HG03108 (cell line): ENCODE results near the gene TSR3.

ENCODE experiments used
- ATAC-seq: cut with Tn5 transposase; IDR thresholded peaks from one replicate; pipeline ENCODE4 v1.9.1; 2021; ENCODE audit warnings: moderate library complexity; ENCODE audit not compliant: unreplicated experiment

TSR3 gene

DNA sequence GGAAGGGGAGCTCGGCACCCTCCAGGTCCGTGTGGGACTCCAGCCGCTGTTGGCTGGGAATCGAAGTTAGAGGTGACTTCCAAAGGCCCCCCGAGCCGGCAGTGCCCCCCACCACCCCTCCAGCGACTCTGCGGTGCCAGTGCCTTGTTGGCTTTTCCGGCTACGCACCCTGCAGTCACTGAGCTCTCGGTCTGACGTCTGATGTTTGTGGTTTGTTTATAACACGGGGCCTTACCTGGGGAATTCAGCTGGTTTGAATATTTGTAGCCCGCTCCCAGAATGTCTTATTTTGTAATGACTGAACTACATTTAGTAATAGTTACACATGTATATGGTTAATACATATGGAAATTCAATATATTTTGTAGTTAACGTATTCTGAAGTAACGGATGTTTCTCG, 25.3 kb downstream of the TSR3 start:
- no peak for ATAC-seq

DNA sequence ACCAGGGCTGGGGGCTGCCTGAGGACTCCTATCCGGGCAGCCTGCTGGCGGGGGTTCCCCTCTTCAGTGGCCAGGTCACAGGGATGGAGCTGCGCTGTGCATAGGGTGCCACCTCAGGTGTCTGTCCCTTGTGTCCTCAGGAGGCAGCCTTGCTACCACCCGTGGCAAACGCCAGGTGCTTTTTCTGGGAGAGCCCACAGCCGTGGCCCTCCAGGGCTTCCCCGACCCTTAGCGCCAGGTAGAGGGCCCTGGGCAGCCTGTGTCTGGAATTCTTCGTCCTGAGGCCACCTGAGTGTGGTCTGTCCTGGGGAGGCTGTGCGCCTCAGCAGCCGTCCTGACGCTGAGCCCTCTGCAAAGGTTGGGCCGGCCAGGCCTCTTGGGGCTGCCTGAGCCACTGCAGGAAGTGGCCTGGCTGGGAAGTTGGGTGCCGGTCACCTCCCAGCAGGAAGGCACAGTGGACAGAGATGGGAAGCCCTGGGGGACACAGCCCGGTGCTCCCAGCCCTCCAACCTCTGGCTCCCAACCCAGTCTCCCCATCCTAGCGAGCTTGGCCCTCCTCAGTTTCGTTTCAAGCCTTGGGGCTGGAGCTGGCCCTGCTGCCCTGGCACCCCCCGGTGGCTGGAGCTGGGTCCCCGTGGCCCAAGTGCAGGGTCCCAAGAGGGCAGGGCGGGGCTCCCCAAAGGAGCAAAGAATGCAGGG, 25.9 kb downstream of the TSR3 start:
- ATAC-seq, result no peak

DNA sequence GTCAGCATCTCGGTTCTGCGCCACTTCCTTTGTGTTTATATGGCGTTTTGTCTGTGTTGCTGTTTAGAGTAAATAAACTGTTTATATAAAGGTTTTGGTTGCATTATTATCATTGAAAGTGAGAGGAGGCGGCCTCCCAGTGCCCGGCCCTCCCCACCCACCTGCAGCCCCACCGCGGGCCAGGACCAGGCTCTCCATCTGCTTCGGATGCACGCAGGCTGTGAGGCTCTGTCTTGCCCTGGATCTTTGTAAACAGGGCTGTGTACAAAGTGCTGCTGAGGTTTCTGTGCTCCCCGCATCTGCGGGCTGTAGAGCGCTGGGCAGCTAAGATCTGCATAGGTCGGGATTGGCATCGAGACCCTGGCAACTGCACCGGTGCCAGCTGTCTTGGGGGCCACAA, 26.4 kb downstream of the TSR3 start:
- no peak for ATAC-seq

DNA sequence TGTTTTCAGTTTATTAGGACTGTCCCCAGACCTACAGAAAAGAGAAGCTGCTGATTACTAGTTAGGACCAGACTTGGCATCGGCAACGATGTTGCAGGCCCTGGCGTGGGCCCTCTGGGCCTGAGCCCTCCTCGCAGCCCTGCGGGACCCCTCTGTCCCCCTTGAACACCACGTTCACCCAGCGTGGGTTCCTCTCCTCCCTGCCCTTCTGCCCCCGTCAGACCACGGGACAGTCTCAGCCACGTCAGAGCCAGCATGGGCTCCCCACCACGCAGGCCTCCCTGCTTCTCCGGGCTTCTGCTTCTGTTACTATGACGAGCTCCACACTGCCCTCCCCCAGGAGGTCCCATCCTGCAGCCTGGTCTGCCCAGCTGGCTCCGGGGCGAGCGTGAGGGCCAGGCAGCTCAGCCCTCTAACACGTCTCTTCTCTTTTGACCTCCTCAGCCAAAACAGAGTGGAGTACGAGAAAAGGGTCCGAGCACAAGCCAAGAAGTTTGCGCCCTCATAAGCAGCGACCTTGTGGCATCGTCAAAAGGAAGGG, 27.3 kb downstream of the TSR3 start:
- ATAC-seq, result no peak

DNA sequence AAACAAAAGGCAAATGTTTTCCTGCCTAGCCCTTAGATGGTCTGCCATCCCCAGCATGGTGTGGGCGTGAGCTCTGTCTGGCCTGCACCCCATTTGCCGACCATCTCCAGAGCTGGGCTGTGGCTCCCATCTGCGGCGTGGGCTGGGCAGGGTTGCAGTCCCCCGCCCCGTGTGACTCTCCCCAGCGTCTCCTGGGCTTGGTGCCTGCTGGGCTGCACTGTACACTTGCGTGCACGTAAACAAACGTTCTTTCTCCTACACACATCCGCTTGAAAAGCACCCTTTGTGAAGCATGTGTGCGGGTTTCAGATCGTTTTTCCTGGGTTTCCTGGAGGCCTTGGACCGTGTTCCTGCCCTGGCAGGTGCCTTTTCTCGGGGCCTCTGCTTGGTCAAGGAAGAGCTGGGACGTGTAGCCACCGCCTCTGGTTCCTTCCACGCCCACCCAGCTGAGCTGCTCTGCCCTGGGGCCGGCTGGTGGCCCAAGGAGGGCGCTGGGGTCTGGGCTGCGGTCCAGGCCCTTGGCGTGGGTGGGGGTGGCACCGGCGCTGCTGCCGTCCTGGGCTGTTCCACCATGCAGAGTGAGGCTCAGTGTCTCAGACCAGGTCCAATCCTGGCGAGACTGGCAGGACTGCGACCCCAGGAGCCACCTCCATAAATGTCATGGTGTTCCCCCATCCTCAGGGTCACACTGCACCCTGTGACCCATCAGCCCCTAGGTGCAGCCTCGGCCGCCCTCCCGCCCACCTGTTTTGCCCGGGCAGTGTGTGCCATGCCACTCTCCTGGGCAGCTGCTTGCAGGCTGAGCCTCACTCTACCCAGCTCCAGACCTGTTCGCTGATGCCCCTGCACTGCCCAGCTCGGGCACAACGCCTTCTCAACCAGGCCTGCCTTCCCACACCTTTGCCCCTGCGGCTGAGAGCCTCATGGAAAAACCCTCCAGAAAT, 28.1 kb downstream of the TSR3 start:
- no peak for ATAC-seq

DNA sequence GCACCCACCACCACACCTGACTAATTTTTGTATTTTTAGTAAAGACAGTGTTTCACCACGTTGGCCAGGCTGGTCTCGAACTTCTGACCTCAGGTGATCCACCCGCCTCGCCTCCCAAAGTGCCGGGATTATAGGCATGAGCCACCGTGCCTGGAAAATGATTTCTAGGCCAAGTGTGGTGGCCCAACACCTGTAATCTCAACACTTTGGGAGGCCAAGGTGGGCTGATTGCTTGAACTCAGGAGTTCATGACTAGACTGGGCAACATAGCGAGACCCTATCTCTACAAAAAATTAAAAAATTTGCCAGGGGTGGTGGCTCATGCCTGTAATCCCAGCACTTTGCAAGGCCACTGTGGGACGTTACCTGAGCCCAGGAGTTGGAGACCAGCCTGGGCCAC, 29.3 kb downstream of the TSR3 start:
- no peak for ATAC-seq

DNA sequence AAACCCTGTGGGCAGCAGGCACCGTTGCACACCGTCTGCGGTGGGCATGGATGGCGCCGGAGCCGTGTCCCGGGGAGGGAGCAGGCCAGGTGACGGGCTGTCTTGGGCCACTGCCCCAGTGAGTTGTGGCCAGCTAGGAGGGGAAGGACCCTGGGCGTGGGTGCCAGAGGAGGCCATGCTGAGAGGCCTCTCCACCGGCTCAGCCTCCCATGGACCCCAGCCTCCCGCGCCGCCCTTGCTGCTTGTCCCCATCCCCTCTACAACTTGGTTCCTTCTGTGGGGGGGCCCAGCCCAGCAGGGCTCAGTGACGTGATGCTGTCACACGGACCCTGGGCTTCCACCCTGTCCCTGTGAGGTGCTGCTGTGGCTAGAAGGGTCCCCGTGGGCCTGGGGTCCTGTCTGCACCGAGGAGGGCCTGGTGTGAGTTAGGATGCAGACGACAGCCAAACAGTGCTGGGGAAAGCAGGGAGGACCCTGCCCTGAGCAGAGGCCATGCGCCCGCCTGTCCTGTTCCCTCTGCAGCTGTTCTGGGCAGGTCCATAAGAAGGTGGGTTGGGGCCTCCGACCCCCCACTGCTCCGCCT, 30.9 kb downstream of the TSR3 start:
- no peak for ATAC-seq

DNA sequence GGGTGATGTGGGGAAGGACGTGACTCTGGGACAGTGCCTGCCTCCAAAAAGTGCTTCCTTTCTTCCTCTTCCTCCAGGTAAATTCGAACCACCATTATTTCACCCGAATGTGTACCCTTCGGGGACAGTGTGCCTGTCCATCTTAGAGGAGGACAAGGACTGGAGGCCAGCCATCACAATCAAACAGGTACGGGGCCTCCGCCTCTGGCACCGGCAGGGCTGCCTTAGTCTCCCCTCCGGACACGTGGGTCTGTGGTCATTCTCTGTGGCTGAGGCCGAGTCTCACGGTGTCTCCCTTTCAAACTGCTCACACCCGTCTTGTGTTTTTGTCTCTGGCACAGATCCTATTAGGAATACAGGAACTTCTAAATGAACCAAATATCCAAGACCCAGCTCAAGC, 31.6 kb downstream of the TSR3 start:
- no peak for ATAC-seq

DNA sequence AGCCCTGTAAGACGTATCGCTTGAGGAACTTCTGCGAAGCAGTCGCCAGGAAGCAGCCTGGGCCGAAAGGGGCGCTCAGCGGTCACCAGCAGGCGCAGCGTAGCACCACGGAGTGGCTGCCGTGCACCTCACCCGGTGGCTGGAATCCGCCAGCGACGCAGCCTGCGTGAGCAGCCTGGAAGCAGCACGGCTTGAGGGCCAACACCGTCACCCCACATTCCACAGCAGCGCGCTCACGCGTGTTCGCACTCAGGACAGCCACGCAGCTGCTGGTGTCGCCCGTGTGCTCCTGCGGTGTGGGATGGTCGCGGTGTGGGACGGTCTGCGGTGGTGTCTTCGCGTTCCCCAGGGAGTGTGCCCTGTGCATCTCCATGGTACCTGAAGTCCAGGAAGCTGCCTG, 32.6 kb downstream of the TSR3 start:
- ATAC-seq, result no peak

DNA sequence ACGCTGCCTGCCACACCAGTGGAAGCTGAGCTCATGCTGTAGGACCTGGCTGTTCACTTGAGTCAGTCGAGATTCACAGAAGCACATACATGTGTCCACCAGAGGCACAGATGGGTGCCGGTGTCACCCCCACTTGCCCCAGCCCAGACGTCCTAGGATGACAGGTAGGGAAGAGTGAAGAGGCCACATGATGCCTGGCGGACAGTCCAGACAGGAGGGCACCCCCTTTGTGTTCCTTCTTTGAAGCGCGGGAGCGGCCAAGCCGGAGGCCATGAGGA, 33.5 kb downstream of the TSR3 start:
- ATAC-seq, result no peak

DNA sequence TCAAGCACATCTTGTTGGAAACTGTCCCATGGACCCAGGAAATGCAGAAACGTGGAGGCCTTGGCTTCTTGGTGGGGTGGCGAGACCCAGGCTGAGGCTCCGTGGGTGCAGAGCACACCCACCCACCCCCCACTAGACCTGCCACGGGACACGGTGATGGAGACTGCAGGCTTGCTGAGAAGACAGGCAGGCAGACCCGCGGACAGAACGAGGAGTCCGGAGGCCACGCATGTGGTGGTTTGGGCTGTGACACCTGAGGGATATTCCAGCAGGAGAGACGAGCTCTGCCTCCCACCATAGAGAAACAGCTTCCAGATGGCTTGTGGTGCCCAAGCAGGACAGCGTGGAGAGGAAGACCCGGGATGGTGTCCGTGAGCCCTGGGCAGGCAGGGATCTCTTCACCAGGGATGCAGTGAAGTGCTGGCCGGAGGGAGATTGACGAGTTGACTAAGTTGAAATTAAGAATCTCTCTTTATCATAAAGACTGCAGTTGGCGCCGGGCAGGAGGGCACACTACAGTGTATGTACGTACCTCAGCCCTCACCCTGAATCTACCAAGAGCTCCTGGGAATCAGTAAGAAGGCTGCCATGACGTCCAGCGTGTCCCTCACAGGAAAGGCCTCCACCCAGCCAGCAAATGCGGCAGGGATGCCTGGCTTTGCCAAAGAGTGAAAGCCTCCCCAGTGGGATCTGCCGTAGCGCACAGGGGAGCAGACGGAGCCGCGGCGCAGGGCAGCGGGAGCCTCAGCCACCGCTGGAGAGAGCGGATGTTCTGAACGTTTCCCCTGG, 34.0 kb downstream of the TSR3 start:
- ATAC-seq, result no peak

DNA sequence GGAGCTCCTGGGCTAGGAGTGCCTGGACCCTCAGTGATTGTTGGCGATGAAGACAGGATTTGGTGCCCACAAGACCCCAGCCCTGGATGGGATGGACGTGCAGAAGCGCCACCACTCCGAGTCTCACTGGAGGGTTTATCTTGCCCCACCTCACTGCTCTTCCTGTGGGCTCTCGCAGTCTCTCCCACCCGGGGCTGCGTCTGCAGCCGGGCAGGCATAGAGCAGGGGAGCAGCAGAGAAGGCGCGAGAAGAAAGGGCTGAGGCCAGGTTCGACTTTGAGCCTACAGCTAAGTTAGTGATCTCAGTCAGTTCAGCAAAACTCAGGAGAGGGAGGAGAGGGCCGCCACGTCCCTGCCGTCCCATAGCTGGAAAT, 35.7 kb downstream of the TSR3 start:
- ATAC-seq, result no peak

DNA sequence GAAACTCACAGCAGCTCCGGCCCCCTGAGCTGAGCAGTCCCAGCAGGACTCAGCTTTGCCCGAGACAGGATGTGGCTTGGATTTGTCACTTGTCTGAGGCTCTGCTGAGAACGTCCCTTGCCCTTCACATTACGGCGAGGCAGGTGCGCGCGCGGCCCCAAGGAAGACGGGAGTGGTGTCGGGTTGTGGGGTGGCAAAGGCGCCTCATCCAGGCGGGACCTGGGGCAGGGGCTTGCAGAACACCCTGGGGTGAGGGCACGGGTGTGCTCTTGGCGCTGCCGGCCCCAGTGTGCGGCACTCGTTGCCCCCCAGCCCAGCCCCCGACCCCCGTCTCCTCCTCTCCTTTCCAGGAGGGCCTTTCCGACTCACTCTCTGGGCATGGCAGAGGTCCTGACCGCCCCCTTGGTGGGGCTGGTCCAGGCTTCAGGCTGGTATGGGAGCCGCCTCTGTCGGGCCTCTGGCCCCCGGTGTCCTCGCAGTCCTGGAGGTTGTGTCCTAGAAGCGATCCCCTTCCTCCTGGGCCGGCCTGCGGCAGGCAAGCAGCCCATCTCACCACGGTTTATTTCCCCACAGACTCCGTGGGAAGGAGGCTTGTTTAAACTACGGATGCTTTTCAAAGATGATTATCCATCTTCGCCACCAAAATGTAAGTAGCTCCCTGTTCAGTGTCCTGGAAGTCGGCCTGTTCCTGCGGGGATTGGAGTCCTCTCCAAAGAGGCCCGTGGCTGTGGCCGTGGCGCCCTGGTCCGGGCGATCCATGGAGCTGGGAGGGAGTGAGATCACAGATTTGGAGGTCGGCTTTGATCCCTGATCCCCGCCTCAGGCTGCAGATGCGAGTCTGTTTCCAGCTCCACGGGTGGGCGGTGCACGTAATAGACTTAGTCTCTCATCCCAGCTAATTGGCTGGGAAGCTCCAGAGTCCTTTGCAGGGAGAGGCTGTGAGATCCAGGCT, 36.3 kb downstream of the TSR3 start:
- ATAC-seq, result no peak

DNA sequence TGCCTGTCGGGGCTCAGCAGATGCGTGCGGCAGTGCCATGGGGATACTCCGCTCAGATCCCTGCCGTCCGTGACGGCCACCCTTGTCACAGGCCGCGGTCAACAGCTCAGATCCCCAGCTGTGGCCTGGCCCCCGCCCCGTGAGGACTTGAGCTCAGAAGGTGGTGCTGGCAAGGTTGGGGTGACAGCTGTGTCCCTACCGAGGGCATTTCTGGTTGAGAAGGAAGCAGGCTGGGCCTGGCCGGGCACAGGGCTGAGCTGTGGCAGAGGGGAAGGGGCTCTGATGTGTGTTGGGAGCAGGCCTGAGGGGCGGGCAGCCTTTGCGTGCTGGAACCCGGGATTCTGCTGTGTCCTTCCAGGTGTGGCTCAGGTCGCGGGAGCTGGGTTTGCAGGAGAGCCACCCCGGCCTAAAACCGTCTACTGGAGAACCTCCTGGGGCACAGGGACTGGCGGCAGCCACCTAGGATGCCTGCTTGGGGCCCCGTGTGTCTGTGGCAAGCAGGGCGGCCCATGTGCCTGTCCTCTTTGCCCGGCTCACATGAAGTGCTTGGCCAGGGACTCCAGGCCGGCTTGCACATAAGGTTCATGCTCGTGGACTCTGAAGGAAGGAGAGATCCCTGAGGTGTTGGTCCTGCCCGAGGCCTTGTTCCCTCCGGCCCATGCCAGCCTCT, 37.1 kb downstream of the TSR3 start:
- ATAC-seq, result no peak

DNA sequence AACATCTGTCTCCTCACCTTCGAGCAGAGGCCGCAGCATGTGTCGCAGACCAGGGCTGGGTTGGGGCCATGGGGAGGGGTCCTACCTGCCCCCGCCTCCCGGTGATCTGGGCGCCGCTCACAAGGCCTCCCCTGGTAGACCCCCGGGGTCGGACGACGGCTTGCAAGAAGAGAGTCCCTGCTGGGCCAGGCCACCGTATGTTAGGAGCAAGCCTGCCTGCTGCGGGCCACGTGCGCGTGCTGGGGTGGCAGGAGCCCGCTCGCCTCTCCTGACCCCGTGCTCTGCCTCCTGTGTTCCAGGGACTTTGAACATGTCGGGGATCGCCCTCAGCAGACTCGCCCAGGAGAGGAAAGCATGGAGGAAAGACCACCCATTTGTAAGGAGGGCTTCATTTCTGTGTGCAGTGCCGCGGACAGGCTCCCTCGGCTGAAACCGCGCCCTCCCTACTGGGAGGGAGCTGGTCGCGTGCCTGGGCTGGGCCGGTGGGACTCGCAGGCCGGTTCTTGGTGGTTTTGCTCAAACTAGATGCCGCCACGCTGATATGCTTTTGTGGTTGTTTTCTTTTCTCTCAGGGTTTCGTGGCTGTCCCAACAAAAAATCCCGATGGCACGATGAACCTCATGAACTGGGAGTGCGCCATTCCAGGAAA, 37.8 kb downstream of the TSR3 start:
- no peak for ATAC-seq

DNA sequence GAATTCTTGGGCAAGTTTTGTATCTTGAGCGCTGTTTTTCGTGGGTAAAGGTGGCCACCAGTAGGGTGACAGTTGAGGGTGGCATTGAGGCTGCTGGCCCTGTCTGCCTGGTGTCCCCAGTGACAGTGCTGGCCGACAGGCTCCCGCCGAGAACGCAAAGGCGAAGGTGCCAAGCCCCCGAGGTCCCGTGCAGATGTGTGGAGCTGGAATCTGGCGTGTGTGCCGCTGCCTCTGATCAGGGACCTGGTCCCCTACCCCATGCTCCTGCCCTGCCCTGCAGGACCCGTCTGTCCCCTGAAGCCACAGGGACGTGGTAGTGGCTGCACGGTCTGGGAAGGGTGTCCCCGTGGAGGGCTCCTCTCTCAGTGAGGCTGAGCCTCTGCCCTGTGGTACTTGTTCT, 38.8 kb downstream of the TSR3 start:
- no peak for ATAC-seq

DNA sequence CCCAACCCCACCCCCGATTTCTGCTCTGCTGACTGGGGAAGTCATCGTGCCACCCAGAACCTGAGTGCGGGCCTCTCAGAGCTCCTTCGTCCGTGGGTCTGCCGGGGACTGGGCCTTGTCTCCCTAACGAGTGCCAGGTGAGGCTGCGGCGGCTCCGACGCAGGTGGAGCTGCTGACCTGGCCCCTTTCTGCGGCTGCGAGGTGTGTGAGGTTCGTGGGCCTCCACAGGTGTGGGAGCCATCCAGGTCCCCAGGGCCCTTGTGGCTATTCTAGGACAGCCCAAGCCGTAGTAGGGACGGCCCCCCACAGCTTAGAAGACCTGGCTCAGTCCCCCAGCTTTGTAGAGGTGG, 39.2 kb downstream of the TSR3 start:
- no peak for ATAC-seq

DNA sequence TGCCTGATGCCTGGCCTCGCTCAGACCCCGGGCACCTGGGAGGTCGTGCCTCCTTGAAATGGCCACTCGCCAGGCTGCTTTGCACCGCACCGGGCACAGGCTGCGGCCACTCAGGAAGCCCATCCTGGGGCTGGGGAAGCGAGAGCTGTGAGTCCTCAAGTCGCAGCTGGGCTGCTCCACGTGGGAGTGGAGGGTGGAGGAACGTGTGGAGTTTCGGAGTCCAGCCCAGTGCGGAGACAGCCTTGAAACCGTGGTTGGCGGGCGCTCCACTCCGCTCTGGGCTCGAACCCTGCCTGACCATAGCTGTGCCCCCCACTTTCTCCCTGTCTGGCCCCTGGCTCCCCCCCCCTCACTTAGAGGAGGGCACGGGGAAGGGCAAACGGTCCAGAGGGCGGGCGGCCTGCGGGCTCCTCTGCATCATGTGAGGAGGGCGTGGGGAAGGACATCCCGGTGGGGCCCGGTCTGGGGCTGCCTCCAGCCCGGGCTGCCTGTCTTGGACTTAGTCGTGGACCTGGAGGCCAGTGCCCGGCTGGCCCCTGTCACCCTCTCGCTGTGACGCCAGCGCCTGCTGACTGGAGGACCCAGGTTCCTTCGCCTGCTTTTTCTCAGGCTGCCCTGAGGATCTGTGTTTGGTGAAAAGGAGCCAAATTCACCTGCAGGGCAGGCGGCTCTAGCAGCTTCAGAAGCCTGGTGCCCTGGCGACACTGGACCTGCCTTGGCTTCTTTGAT, 39.8 kb downstream of the TSR3 start:
- no peak for ATAC-seq
